Suprapubic skin (tissue), 3 donors: Measurements from ENCODE around the gene VSNL1.

Experiments
- EP300 ChIP-seq: sonication (generic); formaldehyde crosslinking; IDR thresholded peaks from one replicate; pipeline ENCODE4 v1.6.1; 2017; ENCODE audit warnings: antibody characterized with exemption
- POLR2A ChIP-seq, 2 donors: fragments of 450-650 bp; IDR thresholded peaks; one replicate each; pipeline ENCODE4 v1.6.1; 2017; ENCODE audit warnings: antibody characterized with exemption in 2 of 2, mild to moderate bottlenecking in 2 of 2, moderate library complexity in 2 of 2
- TF ChIP-seq, protein P1 (sequence below), 2 donors: fragments of 200-600 bp in 1 of 2; fragments of 450-650 bp in 1 of 2; sonication (generic) in 1 of 2; IDR thresholded peaks; one replicate each; pipeline ENCODE4 v1.5.1; 2016 to 2019; ENCODE audit warnings: antibody characterized with exemption in 2 of 2, mild to moderate bottlenecking in 1 of 2, moderate library complexity in 1 of 2

DNA sequence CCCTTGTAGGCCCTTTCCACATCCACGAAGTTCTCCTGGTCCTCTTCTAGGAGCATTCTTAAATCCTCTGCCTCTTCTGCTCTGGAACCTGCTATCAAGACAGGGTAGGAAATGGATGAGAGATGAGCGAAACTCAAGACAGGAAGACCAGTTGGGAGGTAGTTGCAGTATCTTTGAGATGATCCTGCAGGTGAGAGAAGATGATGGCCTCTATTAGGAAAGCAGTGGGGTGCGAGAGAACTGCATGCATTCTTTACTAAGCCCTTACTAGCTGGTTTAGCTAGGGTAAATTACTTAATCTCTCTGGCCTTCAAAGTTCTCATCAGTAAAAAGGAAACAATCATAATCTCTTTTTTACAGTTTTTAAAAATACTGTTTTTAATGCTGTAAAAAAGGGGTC lies 47.0 kb downstream of the VSNL1 start:
- TF ChIP-seq, protein P1, sequence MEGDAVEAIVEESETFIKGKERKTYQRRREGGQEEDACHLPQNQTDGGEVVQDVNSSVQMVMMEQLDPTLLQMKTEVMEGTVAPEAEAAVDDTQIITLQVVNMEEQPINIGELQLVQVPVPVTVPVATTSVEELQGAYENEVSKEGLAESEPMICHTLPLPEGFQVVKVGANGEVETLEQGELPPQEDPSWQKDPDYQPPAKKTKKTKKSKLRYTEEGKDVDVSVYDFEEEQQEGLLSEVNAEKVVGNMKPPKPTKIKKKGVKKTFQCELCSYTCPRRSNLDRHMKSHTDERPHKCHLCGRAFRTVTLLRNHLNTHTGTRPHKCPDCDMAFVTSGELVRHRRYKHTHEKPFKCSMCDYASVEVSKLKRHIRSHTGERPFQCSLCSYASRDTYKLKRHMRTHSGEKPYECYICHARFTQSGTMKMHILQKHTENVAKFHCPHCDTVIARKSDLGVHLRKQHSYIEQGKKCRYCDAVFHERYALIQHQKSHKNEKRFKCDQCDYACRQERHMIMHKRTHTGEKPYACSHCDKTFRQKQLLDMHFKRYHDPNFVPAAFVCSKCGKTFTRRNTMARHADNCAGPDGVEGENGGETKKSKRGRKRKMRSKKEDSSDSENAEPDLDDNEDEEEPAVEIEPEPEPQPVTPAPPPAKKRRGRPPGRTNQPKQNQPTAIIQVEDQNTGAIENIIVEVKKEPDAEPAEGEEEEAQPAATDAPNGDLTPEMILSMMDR (IDR thresholded peaks at IDR 0.05): no peak
- TF ChIP-seq POLR2A (IDR thresholded peaks at IDR 0.05) (no peak), EP300 (no peak)
